Prostate gland (tissue), 2 donors: Measurements from ENCODE around the gene INPP5A.

Experiments used
- POLR2A ChIP-seq: fragments of 450-650 bp; IDR thresholded peaks from one replicate; pipeline ENCODE4 v1.6.1; 2016; ENCODE audit warnings: antibody characterized with exemption, mild to moderate bottlenecking
- TF ChIP-seq, protein P1 (sequence below), 4 experiments: fragments of 200-600 bp in 2 of 4; fragments of 450-650 bp in 2 of 4; sonication (generic) in 2 of 4; IDR thresholded peaks; 1 replicate in 3 of 4; 2 replicates in 1 of 4; pipeline ENCODE4 v1.5.1; 2016 to 2019; ENCODE audit warnings: antibody characterized with exemption in 4 of 4, mild to moderate bottlenecking in 2 of 4, moderate library complexity in 2 of 4

DNA sequence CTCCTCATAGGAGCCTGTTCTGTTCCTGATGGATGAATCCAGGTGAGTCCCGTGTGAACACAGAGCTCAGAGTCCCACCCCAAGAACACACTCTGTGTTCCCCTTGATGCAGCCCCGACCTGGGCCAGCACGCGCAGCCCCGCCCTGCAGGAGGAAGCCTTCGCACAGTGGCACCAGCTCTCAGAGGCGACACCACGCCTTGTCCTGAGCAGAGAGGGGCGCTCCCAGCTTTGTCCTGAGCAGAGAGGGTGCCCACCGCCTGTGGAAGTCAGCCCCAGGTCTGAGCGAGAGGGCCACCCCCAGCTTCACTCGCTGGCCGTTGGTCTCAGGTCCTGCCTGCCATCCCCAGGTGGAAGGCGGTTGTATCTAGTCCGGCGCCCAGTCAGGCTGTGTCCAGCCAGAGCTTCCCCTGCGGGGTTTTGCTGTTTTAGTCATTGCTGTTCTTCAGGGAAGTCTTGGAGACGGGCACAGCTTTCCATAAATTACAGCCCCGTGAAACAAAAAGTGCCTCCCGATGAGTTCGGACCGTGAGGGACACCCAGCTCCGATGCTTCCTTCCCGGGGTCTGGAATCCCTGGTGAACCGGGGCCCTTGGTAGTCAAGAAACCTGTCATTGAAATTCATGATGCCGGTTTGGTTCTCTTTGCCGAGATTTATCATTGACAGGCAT lies 204.7 kb downstream of the INPP5A start:
- TF ChIP-seq, protein P1, sequence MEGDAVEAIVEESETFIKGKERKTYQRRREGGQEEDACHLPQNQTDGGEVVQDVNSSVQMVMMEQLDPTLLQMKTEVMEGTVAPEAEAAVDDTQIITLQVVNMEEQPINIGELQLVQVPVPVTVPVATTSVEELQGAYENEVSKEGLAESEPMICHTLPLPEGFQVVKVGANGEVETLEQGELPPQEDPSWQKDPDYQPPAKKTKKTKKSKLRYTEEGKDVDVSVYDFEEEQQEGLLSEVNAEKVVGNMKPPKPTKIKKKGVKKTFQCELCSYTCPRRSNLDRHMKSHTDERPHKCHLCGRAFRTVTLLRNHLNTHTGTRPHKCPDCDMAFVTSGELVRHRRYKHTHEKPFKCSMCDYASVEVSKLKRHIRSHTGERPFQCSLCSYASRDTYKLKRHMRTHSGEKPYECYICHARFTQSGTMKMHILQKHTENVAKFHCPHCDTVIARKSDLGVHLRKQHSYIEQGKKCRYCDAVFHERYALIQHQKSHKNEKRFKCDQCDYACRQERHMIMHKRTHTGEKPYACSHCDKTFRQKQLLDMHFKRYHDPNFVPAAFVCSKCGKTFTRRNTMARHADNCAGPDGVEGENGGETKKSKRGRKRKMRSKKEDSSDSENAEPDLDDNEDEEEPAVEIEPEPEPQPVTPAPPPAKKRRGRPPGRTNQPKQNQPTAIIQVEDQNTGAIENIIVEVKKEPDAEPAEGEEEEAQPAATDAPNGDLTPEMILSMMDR (IDR thresholded peaks at IDR 0.05): no peak
- no peak for TF ChIP-seq POLR2A
